ENCODE data around the gene NCF2. TPM values are rescaled to one million over a fixed set of nuclear protein-coding genes. Genes with fewer than 3 reads are reported as not detected.

Gene NCF2
- total RNA-seq, 1 donor from 2014 or later, result not detected

- no peaks in the 10 kb centered on the region for H3K9me3 Mint-ChIP-seq
- H3K4me3 Mint-ChIP-seq, result no peak overlapping the region
- H3K27me3 Mint-ChIP-seq (ENCODE audit: low read depth), result no peaks in the 10 kb centered on the region
- H3K36me3 Mint-ChIP-seq (ENCODE audit: low read depth), result peaks cover 5% of the 10 kb centered on the region
- no peak for DNase-seq (ENCODE audit: low read depth, low spot score)
- no peak overlapping the region for H3K27ac Mint-ChIP-seq (ENCODE audit: unreplicated experiment)
- H3K4me1 Mint-ChIP-seq, result no peaks in the 10 kb centered on the region
- no peak for TF ChIP-seq CTCF (conservative IDR thresholded peaks at IDR 0.05)
Observed at GRCh38 chr1:183553764-183554163, 36.5 kb downstream of the NCF2 start.

GRCh38 chr1:183553331-183553730 is 36.9 kb downstream of the NCF2 start:
- no peaks in the 10 kb centered on the region for H3K27me3 Mint-ChIP-seq (ENCODE audit: low read depth)
- H3K36me3 Mint-ChIP-seq (ENCODE audit: low read depth), result peaks cover 5% of the 10 kb centered on the region
- no peak for DNase-seq (ENCODE audit: low read depth, low spot score)
- H3K9me3 Mint-ChIP-seq, result no peaks in the 10 kb centered on the region
- no peak for TF ChIP-seq CTCF (conservative IDR thresholded peaks at IDR 0.05)
- H3K4me1 Mint-ChIP-seq, result no peaks in the 10 kb centered on the region
- H3K27ac Mint-ChIP-seq (ENCODE audit: unreplicated experiment), result no peak overlapping the region
- H3K4me3 Mint-ChIP-seq, result no peak overlapping the region

- H3K36me3 Mint-ChIP-seq (ENCODE audit: low read depth), result peaks cover 5% of the 10 kb centered on the region
- H3K4me1 Mint-ChIP-seq, result no peaks in the 10 kb centered on the region
- no peak overlapping the region for H3K4me3 Mint-ChIP-seq
Observed at GRCh38 chr1:183552891-183553290, 37.4 kb downstream of the NCF2 start.

GRCh38 chr1:183552441-183552840 is 37.8 kb downstream of the NCF2 start:
- peaks cover 3% of the 10 kb centered on the region for H3K4me1 Mint-ChIP-seq
- no peak for TF ChIP-seq CTCF (conservative IDR thresholded peaks at IDR 0.05)
- H3K27ac Mint-ChIP-seq (ENCODE audit: unreplicated experiment), result peak overlapping the region; percentile 62
- H3K4me3 Mint-ChIP-seq, result no peak overlapping the region
- no peaks in the 10 kb centered on the region for H3K9me3 Mint-ChIP-seq
- H3K27me3 Mint-ChIP-seq (ENCODE audit: low read depth), result no peaks in the 10 kb centered on the region
- DNase-seq (ENCODE audit: low read depth, low spot score), result no peak
- peaks cover 2% of the 10 kb centered on the region for H3K36me3 Mint-ChIP-seq (ENCODE audit: low read depth)

More at GRCh38 chr1:183552891-183553290, 37.4 kb downstream of the NCF2 start:
- no peak for TF ChIP-seq CTCF (conservative IDR thresholded peaks at IDR 0.05)
- Mint-ChIP-seq H3K27me3 (ENCODE audit: low read depth) (no peaks in the 10 kb centered on the region), H3K9me3 (no peaks in the 10 kb centered on the region), H3K27ac (ENCODE audit: unreplicated experiment) (peak overlapping the region; percentile 82)
- no peak for DNase-seq (ENCODE audit: low read depth, low spot score)

GRCh38 chr1:183551924-183552323 is 38.3 kb downstream of the NCF2 start:
- Mint-ChIP-seq H3K4me1 (peaks cover 8% of the 10 kb centered on the region), H3K4me3 (no peak overlapping the region), H3K27me3 (ENCODE audit: low read depth) (no peaks in the 10 kb centered on the region), H3K27ac (ENCODE audit: unreplicated experiment) (peak overlapping the region; percentile 27), H3K9me3 (no peaks in the 10 kb centered on the region), H3K36me3 (ENCODE audit: low read depth) (peaks cover 2% of the 10 kb centered on the region)
- TF ChIP-seq CTCF (conservative IDR thresholded peaks at IDR 0.05), result no peak
- DNase-seq (ENCODE audit: low read depth, low spot score), result no peak

- Mint-ChIP-seq H3K36me3 (ENCODE audit: low read depth) (peaks cover 2% of the 10 kb centered on the region), H3K4me3 (no peak overlapping the region), H3K27me3 (ENCODE audit: low read depth) (no peaks in the 10 kb centered on the region), H3K4me1 (peaks cover 15% of the 10 kb centered on the region), H3K27ac (ENCODE audit: unreplicated experiment) (no peak overlapping the region), H3K9me3 (no peaks in the 10 kb centered on the region)
- no peak for TF ChIP-seq CTCF (conservative IDR thresholded peaks at IDR 0.05)
- no peak for DNase-seq (ENCODE audit: low read depth, low spot score)
Observed at GRCh38 chr1:183550915-183551314, 39.3 kb downstream of the NCF2 start.

Data from neural crest cell (in vitro differentiated cells).